Heart left ventricle (tissue), 16 donors: ENCODE data around the gene LY6G5C. TPM values are rescaled to one million over a fixed set of nuclear protein-coding genes. Genes with fewer than 3 reads are reported as not detected.

ENCODE experiments used
- ATAC-seq, 4 donors: fragments of 200-7000 bp; cut with Tn5 transposase; one replicate each; pipeline ENCODE4 v1.9.1; 2020 to 2022; ENCODE audit warnings: moderate library complexity in 4 of 4, mild to moderate bottlenecking in 3 of 4, moderate number of reproducible peaks in 1 of 4
- DNase-seq, 5 donors: peaks; one replicate each; pipeline ENCODE4 v3.0.0-alpha.2; 2020
- H3K27ac ChIP-seq, 12 donors: fragments of 200-600 bp; sonication (generic) in 4 of 12; one replicate each; pipeline versions ENCODE4 v1.5.0 to v1.8.0; 2016 to 2022; ENCODE audit warnings: mild to moderate bottlenecking in 2 of 12
- H3K27me3 ChIP-seq, 9 donors: fragments of 200-600 bp; sonication (generic) in 2 of 9; one replicate each; pipeline versions ENCODE4 v1.5.1 to v1.8.0; 2016 to 2022; ENCODE audit warnings: mild to moderate bottlenecking in 3 of 9
- H3K36me3 ChIP-seq, 9 donors: fragments of 200-600 bp; sonication (generic) in 2 of 9; one replicate each; pipeline versions ENCODE4 v1.5.0 to v1.8.0; 2018 to 2022; ENCODE audit warnings: mild to moderate bottlenecking in 2 of 9
- H3K4me1 ChIP-seq, 12 donors: fragments of 200-600 bp; sonication (generic) in 4 of 12; one replicate each; pipeline versions ENCODE4 v1.5.0 to v1.8.0; 2016 to 2022; ENCODE audit warnings: mild to moderate bottlenecking in 3 of 12
- H3K4me3 ChIP-seq, 12 donors: fragments of 200-600 bp; sonication (generic) in 4 of 12; one replicate each; pipeline versions ENCODE4 v1.5.0 to v1.8.0; 2017 to 2022; ENCODE audit warnings: mild to moderate bottlenecking in 9 of 12, moderate library complexity in 4 of 12
- H3K9me3 ChIP-seq, 12 donors: fragments of 200-600 bp; sonication (generic) in 4 of 12; one replicate each; pipeline versions ENCODE4 v1.5.0 to v1.8.0; 2016 to 2022; ENCODE audit warnings: mild to moderate bottlenecking in 1 of 12
- POLR2A ChIP-seq, 2 donors: fragments of 450-650 bp; IDR thresholded peaks; one replicate each; pipeline ENCODE4 v1.6.1; 2017; ENCODE audit warnings: antibody characterized with exemption in 2 of 2, mild to moderate bottlenecking in 2 of 2, moderate library complexity in 2 of 2
- whole genome bisulfite sequencing, 4 donors: extraction: QIAGEN DNeasy Blood & Tissue Kit in 2 of 4; methylation state at CpG; one replicate each; pipeline versions ENCODE4 v1.1.5 to v1.1.7; 2013 to 2018; 5-methylcytosine and 5-hydroxymethylcytosine counted together
- intact Hi-C, 10 donors: fragments of 100-400 bp; cut with DNase I; formaldehyde crosslinking; loops; one replicate each; pipeline versions ENCODE4 v1.11.1 to v1.14.2; 2022
- polyA plus RNA-seq, 2 donors: library from polyadenylated mRNA; stranded (reverse); fragments of 200-250 nt; gene quantifications; one replicate each; pipeline ENCODE4 v1.2.3, GENCODE V29; 2013
- total RNA-seq, 9 donors: library from RNA; depleted of rRNA in 2 of 9; stranded (reverse); fragments of >200 nt in 2 of 9; fragmentation: NEBNext Ultra II Directional in 3 of 9; extraction: Animal tissue kit (Norgen Biotek cat#: 25700) in 3 of 9; gene quantifications; one replicate each; pipeline versions ENCODE4 v1.1.0 to v1.2.4, GENCODE V29; 2016 to 2023
- TF ChIP-seq, protein P1 (sequence below), 12 donors: fragments of 200-600 bp; sonication (generic) in 4 of 12; IDR thresholded peaks; one replicate each; pipeline versions ENCODE4 v1.5.0 to v1.8.0; 2018 to 2022; ENCODE audit warnings: antibody characterized with exemption in 12 of 12, mild to moderate bottlenecking in 5 of 12
- donor health status: ischemic (EF 13 %, LVEDD 7.1; RV severe dilation, severe dysfunction).
- donor health status: healthy with polysubstance abuse.
- donor health status: DM: no; HTN: yes; CAD: no.
- donor health status: DM: no; HTN: no; CAD: no.
- donor health status: ischemic (EF 25% LVEDD 6.9; RV normal size, moderate dysfunction).
- donor health status: ischemic (EF 25% LVEDD 5.7; RV mildly dilated, moderate dysfunction).
- donor health status: healthy.
- donor health status: DM: yes; HTN: yes; CAD: no.
- donor health status: ischemic (EF 35%, LVEDD 5.7; RV mildly dilated, moderate dysfunction).
- donor health status: nonischemic (EF 11% LVEDD 7.7; RV severe dilation, severe dysfunction).
- donor health status: DM: yes; HTN: yes; CAD: no.
- donor health status: PGD.
- donor health status: ischemic (EF 29% LVEDD 5.4; RV normal size, mild dysfunction).
- donor health status: nonischemic (EF 23%, LVEDD 6.1; RV moderate dilation, normal function).

The LY6G5C gene
- total and polyA plus RNA-seq, 11 donors: 1.3 to 3.1 (median 2.2) TPM

GRCh38 chr6:31687321-31687720 is 6.5 kb upstream of the LY6G5C start:
- DNase-seq (peak in 1 of 5 donors; percentile 35), ATAC-seq (no peak)
- no peaks in the 10 kb centered on the region for H3K9me3 ChIP-seq
- intact Hi-C loops: loop anchor here in 4 of 10 donors (10.0 kb wide), 3 partner anchors 77 to 267 kb away; partner anchors contain the start of genes NELFE (in 3 of the 4), SKIC2 (in 3 of the 4), NEU1 (in 1 of the 4) and SAPCD1 (in 1 of the 4)
- peaks cover 0 to 7% (median 0%) of the 10 kb centered on the region in 12 donors for H3K4me1 ChIP-seq
- H3K27ac ChIP-seq: no peak overlapping the region
- no peak overlapping the region for H3K4me3 ChIP-seq
- TF ChIP-seq POLR2A (IDR thresholded peaks at IDR 0.05): no peak
- TF ChIP-seq, protein P1, sequence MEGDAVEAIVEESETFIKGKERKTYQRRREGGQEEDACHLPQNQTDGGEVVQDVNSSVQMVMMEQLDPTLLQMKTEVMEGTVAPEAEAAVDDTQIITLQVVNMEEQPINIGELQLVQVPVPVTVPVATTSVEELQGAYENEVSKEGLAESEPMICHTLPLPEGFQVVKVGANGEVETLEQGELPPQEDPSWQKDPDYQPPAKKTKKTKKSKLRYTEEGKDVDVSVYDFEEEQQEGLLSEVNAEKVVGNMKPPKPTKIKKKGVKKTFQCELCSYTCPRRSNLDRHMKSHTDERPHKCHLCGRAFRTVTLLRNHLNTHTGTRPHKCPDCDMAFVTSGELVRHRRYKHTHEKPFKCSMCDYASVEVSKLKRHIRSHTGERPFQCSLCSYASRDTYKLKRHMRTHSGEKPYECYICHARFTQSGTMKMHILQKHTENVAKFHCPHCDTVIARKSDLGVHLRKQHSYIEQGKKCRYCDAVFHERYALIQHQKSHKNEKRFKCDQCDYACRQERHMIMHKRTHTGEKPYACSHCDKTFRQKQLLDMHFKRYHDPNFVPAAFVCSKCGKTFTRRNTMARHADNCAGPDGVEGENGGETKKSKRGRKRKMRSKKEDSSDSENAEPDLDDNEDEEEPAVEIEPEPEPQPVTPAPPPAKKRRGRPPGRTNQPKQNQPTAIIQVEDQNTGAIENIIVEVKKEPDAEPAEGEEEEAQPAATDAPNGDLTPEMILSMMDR (IDR thresholded peaks at IDR 0.05): no peak
- 86 to 87% (median 87%) methylated on average over 8 of the region's 8 CpGs for WGBS, 4 donors
- no peaks in the 10 kb centered on the region for H3K27me3 ChIP-seq
- H3K36me3 ChIP-seq: peaks cover 0 to 82% (median 73%) of the 10 kb centered on the region in 9 donors

DNA sequence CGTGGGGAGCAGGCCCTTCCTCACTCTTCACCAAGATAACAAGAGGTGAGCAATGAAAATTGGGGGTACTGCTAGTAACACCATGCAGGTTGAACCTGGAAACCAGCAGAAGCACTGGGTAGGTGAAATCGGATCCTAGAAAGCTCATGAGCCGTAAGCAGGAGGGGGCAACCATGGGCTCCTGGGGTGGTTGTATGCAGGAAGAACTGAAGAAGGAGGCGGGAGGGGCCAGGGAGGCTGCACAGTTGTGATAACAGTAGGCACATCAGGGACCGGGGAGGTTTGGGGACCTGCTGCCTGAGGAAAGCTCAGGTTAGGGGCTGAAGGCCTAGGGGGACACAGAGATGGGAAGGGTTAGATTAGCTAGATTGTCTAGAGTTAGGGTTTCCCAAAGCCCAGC is 5.6 kb upstream of the LY6G5C start:
- Histone ChIP-seq H3K4me3 (no peak overlapping the region), H3K27me3 (no peaks in the 10 kb centered on the region), H3K27ac (no peak overlapping the region), H3K4me1 (peaks cover 0 to 11% (median 3%) of the 10 kb centered on the region in 12 donors), H3K9me3 (no peaks in the 10 kb centered on the region), H3K36me3 (peaks cover 0 to 74% (median 64%) of the 10 kb centered on the region in 9 donors)
- no peak for TF ChIP-seq POLR2A (IDR thresholded peaks at IDR 0.05)
- TF ChIP-seq, protein P1 (IDR thresholded peaks at IDR 0.05): no peak
- DNase-seq (peak in 1 of 5 donors; percentile 15), ATAC-seq (no peak)
- intact Hi-C loops: loop anchor here in 4 of 10 donors (10.0 kb wide), 3 partner anchors 78 to 268 kb away; partner anchors contain the start of genes NELFE (in 3 of the 4), SKIC2 (in 3 of the 4), NEU1 (in 1 of the 4) and SAPCD1 (in 1 of the 4)
- 77 to 84% (median 78%) methylated on average over 5 of the region's 5 CpGs for WGBS, 4 donors

DNA sequence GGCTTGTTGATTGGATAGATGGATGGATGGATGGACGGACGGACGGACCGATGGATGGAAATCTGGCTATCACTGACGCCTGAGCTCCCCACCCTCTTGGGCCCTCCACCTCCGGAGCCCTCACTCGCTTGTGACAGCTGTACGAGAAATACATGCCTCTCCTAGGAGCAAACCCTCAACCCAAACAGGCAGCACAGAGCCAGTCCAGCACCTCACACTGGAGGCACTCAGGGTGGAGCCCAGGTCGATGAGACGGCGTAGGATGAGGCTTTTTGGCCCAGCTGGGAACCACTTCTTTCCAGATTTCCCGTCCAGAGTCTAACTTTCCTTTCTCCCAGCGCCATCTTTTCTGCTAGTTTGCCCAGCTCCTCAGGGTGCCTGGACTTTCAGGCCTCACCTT is 2.7 kb upstream of the LY6G5C start:
- intact Hi-C loops: loop anchor here (5.0 to 10.0 kb wide), 9 partner anchors 44 to 271 kb away; partner anchors contain the start of genes DDAH2 (in 3 of the 10), NELFE (in 3 of the 10), SKIC2 (in 3 of the 10) and SAPCD1 (in 2 of the 10)
- peak overlapping the region in 1 of 12 donors; percentile 45 for H3K4me3 ChIP-seq
- H3K4me1 ChIP-seq: peaks cover 0 to 26% (median 14%) of the 10 kb centered on the region in 12 donors
- ATAC-seq (no peak), DNase-seq (no peak)
- H3K27me3 ChIP-seq: no peaks in the 10 kb centered on the region
- peaks cover 0 to 45% (median 35%) of the 10 kb centered on the region in 9 donors for H3K36me3 ChIP-seq
- no peaks in the 10 kb centered on the region for H3K9me3 ChIP-seq
- 80 to 85% (median 80%) methylated on average over 13 of the region's 13 CpGs for WGBS, 4 donors
- H3K27ac ChIP-seq: no peak overlapping the region
- TF ChIP-seq, protein P1 (IDR thresholded peaks at IDR 0.05): no peak
- TF ChIP-seq POLR2A (IDR thresholded peaks at IDR 0.05): no peak

DNA sequence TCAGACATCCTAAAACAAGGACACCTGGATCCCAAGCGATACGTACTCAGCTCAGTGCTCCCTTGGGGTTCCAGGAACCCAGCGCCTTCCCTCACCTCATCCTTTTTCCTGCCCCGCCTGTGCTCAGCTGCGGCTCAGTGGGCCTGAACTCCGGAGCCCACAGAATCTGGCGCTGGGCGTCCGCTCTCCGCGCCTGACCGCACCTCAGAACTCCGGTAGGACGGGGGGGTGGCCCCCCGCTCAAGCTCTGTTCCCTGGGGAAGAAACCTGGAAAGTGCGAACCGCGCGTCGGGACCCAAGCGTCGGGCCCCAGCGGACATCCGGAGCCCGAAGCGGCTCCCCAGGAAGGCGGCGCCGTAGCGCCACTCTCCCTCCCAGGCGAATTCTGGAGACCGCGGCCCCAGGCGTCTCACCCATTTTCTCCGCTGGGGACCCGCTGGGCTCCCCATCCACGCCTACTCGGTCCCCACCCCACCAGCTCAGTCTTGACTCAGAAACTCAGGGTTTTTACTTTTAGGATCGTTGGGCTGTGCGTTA is 336 bp upstream of the LY6G5C start:
- WGBS, 4 donors: 1 to 3% (median 2%) methylated on average over 29 to 40 of the region's 40 CpGs
- H3K36me3 ChIP-seq: peaks cover 0 to 21% (median 12%) of the 10 kb centered on the region in 9 donors
- peaks cover 0 to 26% (median 14%) of the 10 kb centered on the region in 12 donors for H3K4me1 ChIP-seq
- H3K27ac ChIP-seq: peak overlapping the region in 11 of 12 donors; percentile 9 to 83 (median 63)
- intact Hi-C loops: loop anchor here (1.0 to 10.0 kb wide), 14 partner anchors 46 to 274 kb away; partner anchors contain the start of genes DDAH2 (in 3 of the 10), NELFE (in 3 of the 10), SKIC2 (in 3 of the 10) and SAPCD1 (in 2 of the 10)
- H3K27me3 ChIP-seq: no peaks in the 10 kb centered on the region
- H3K9me3 ChIP-seq: no peaks in the 10 kb centered on the region
- DNase-seq (peak; percentile 44 to 79 (median 54)), ATAC-seq (peak; percentile 49 to 81 (median 66))
- peak overlapping the region; percentile 28 to 74 (median 58) for H3K4me3 ChIP-seq
- TF ChIP-seq POLR2A (IDR thresholded peaks at IDR 0.05): no peak
- TF ChIP-seq, protein P1 (IDR thresholded peaks at IDR 0.05): peak in 3 of 12 donors; percentile 7 to 37 (median 13)
